Measurements from ENCODE around the gene PRKCE. TPM values are rescaled to one million over a fixed set of nuclear protein-coding genes. Genes with fewer than 3 reads are reported as not detected.

Gene PRKCE
- total RNA-seq, 2 donors from 2014 or later, result 21.7 to 26.9 TPM

DNA sequence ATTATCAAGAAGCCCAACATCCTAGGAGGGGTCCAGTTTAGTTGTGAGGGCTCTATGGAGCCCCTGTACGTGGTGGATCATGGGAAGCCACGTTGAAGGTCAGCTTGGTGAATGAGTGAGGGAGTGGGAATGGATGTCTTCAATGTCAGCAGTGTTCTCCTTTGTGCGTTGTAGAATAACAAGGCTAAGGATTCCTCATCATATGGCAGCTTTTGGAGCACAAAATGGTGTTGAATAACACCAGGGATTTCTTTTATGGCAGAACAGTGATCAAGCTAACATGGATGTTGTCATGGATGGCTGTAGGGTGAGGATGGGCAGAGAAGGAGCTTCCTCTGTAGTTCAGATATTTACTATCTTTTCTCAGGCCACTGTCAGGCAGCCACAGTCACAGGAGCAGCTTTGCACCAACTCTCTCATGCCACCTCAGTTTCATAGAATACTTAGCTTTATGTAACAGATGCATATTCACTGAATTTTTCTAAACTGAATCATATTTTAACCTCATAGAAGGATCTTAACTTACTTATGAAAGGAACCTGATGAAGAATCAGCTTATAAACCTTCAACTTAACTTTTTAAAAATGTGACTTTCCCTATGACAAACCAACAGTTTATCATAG, 361.3 kb downstream of the PRKCE start:
- intact Hi-C loops (cut with DNase I), result loop anchor here in 1 of 2 donors (5.0 kb wide), 2 partner anchors 355 to 445 kb away; no protein-coding TSS in a partner anchor

DNA sequence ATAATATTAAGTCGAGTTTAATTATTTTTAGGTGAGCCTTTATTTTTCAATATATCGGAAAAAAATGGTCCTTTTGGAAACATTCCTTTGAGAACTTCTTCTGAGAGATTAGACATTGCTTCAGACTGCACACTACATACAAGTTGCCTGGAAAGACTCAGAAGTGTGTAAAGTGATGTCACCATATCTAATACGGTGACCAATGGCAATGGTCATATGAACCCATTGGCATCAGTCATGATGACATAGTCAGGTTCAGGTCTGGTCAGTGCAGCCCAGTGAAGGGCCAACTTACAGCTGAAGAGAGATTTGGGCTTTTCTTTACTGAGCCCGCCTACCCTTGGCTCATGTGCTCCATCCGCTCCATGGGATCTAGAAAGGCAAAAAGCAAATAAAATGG, 362.3 kb downstream of the PRKCE start:
- intact Hi-C loops (cut with DNase I), result loop anchor here in 1 of 2 donors (5.0 kb wide), 2 partner anchors 354 to 444 kb away; no protein-coding TSS in a partner anchor
- DNase-seq (ENCODE audit: low spot score), result no peak

More for the DNA sequence above, 361.3 kb downstream of the PRKCE start:
- DNase-seq (ENCODE audit: low spot score), result no peak

DNA sequence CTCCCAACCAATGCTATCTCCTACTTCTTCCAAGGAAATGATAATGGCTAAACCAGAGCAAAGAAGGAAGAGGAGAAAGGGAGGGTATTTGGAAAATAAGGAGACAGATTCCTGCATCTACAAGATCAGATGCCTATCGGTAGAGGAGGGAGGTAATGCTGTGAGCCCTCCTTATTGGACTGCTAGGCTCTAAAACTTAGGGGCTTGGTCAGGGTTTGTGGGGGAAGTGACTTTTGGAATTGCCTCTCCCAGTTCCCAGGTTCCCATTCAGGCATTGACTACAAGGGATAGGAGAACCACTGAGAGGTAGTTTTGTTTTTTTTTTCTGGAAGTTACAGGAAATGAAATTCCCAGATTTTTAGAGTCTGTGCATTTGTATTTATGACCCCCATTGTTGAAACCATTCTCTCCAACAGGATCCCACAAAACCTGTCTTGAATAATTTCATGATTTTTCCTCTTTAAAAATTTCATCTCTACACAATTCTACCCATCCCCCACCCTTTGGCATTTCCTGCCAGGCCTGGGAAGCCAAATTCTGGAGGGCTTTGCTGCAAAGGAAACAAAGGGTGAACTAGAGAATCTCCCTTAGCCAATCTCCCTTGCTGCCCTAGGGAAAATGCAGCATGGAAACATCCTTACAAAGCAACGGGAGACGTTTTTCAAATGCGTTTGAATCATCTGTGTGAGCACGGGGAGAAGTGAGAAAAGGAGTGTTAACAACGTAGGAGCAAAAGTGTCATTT, 363.6 kb downstream of the PRKCE start:
- intact Hi-C loops (cut with DNase I), result loop anchor here in 1 of 2 donors (5.0 kb wide), 2 partner anchors 352 to 442 kb away; no protein-coding TSS in a partner anchor
- DNase-seq (ENCODE audit: low spot score), result no peak

DNA sequence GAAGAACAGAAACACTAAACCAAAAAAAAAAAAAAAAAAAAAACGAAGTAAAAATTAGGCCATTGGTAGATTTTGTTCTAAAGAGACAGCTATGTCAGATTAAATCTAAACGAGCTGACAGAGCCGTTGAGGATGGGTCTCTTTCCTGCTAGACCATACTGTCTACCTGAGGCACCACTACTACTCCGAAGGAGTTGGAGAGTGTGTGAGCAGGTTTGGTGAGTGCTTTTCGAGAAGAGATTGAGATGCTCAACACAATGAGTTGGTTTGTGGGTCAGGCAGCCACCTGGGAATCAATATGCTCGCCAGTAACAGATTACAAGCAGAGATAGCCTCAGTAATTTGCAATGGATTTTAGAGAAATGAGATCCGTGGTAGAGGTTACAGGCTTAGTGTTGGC, 364.2 kb downstream of the PRKCE start:
- intact Hi-C loops (cut with DNase I), result no loop called here
- DNase-seq (ENCODE audit: low spot score), result no peak

DNA sequence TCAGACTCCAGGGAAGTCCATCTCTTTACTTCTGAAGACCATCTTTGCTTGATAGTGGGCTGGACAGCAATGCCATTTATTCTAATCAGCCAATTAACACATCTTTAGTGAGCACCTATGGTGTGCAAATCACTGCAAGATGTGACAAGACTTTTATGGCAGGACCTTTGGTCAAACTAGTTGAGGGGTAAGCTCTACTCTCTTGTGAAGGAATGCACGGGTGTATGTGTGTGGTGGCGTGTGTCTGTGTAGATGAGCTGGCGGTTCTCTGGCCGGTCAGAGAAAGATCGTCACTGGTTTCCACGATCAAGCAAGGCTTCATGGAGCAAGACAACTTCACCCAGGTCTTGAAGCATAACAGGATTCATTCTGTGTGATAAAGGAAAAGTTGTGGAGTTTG, 364.6 kb downstream of the PRKCE start:
- DNase-seq (ENCODE audit: low spot score), result no peak
- intact Hi-C loops (cut with DNase I), result no loop called here

DNA sequence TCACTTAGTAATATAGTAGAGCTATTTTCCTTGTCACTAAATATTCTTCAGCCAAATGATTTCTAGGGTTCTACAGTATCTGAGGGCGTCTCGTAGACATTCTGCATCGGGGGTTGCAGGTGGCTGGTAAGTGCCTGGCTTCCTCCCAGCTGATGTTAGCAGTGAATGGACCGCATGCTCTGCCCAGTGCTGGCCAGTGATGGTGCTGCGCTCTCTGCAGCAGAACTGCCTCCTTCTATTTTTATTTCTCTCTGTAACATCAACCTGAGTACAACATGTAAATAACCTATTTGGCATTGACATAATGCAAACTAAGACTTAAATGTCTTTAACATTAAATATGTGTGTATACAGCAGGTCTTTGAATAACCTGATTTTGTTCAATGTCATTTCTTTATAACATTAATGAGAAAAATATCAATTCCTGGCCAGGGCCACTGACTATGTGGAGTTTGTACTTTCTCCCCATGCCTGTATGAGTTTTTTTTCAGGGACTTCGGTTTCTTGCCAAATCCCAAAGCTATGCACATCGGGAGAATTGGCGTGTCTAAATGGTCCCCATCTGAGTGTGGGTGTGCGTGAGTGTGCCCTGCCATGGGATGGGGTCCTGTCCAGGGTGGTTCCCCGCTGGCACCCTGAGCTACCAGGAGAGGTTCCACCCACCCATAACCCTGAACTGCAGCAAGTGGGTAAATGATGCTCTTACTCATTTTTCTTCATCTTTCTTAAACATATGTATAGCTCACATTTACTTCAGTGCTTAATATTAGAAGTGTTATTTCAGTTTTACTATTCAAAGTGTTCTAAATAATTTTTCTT, 367.5 kb downstream of the PRKCE start:
- intact Hi-C loops (cut with DNase I), result no loop called here
- no peak for DNase-seq (ENCODE audit: low spot score)

DNA sequence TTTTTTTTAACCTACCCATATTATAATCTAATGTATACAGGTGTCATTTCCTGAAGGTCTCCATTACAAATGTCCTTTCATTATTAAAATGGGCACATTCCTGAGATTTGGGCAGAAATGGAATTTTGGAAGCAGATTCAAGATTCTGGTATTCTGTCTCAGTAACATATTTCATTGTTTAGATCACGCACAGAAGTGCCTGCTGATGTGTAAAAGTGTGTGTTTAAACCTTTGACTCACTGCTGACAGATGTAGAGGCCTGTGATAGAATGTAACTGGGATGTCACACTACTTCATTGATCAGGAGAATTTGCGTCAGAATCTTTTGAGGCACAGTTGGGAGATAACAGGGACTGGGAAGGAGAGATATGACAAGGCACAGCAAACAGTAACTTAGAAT, 368.9 kb downstream of the PRKCE start:
- intact Hi-C loops (cut with DNase I), result no loop called here

DNA sequence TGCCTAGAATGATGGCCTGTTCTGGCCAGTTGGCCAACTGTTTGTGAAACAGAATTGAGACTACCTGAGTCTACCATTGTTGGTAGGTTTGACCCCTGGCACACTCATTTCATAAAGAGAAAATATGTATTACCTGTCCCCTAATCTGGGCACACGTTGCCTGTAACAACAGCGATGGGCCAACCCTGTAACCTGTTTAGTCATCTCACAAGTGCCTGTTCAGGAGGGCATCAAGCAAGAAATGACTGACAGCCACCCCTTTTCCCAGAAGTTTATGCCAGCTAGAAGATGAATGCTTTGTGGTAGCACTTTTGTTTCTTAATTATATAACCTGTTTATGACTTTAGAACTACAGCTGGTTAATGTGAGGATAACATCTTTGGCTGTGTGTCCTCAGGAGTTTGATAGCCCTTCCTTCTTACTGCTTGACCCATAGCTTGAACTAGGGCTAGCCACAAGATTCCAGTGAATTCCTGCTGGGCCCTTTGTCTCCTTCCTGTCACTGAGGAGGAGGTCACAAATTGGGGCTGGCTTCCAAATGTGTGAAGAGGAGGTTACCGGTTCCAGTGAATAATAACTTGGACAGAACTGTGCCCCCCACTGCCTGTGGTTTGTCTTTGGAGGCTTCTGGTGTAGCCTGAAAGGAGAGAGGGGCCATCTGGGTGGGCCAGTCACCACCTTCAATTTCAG, 371.8 kb downstream of the PRKCE start:
- DNase-seq (ENCODE audit: low spot score), result no peak
- intact Hi-C loops (cut with DNase I), result no loop called here

More for the DNA sequence above, 368.9 kb downstream of the PRKCE start:
- no peak for DNase-seq (ENCODE audit: low spot score)

DNA sequence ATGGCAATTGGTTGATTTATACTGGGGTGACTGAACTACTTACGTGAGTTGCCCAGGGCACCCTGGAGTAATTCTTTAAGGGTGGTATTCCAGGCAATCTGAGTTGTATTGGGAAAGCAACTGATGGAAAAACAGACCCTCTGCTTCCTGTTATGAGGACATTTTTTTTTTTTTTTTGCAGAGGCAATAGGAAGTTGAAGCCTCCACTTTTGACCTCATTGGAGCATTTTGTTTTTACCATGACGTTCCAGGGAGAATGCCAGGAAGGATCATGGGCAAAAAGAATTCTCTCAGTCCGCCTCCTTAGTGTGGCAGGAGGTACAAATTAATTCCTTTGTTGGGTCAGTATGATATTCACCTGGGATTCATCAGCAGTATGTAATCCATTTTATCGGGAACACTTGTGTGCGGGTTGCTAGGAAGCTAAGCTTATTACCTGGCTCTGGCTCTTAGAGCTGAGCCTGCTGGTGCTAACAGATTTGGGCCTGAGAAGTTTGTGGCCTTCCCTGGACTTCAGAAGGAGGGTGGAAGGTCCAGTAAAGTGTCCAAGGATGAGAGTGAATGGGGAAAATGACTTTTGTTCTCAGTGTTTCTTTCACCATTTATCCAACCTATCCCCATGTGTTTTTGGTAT, 372.8 kb downstream of the PRKCE start:
- DNase-seq (ENCODE audit: low spot score), result no peak
- intact Hi-C loops (cut with DNase I), result no loop called here

DNA sequence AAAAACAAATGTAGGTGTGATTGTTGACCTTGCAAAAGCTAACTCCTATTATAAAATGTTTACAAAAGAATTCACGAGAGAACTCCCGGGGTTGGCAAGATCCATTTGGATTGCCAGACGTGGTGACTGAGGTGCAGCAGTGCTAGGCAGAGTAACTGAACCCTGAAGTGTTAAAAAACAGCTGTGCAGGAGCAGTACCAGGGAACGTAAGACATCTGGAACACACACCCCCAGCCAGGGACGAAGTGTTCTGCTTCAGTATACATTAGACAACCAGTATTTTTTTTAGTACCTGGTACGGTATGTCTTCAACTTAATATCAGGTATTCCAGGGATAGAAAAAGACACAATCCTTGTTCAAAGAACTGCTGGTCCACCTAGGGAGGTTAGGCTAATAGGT, 373.6 kb downstream of the PRKCE start:
- DNase-seq (ENCODE audit: low spot score), result no peak
- intact Hi-C loops (cut with DNase I), result no loop called here

DNA sequence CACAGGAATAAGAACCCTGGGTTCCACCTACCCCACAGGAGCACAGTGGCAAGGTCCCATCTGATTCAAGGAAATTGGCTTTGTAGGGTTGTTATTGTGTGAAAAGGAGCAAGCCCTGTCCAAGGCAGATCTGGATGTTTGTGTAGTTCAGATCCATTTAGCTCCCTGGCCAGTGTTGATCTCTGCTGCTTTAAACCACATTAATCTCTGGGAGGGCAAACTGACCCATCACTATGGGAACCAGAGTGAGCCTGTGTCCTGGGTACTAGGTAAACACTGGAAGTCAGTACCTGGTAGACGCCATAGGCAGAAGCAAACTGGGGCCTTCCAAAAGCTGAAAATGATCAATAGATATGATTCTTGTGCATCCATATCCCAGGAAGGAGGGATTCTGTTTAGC, 374.2 kb downstream of the PRKCE start:
- intact Hi-C loops (cut with DNase I), result no loop called here
- DNase-seq (ENCODE audit: low spot score), result no peak

DNA sequence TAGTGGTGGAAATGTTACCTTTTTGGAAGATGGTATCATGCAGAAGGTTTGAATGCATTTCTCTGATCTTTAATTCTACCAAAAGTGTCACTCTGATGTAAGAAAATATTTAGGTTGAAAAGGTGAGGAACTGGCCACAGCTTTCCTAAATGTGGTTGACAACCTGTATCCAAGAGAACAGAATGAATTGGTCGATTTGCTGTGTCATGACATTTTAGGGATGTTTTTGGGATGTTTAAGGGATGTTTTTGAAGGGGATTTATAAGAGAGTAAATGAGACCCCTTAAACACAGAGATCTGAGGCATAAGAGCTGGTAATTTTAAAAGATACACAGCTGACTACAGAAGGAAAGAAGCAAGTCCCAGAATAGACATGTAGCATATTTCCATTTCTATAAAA, 375.0 kb downstream of the PRKCE start:
- intact Hi-C loops (cut with DNase I), result no loop called here
- DNase-seq (ENCODE audit: low spot score), result no peak

DNA sequence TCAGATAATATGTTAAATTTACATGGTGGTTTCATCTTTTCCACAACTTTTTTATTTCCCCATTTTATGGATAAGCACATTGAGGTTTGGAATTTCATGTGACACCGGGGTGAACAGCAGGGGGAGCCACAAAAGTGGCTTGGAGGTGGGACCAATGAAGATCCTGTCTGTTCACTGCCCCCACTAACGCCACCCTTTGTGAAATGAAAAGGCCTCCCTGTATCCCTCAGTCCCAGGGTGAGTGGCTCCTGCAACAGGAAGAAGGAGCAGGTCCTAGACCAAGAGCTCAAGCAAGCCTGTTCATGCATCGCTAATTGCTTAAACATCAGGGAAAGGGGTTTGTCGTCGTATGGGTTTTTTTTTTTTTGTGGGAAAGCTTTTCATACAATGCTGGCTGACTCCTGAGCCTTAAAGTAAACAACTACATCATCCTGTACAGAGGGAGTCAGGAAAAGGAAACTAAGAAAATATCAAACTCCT, 377.9 kb downstream of the PRKCE start:
- no peak for DNase-seq (ENCODE audit: low spot score)
- intact Hi-C loops (cut with DNase I), result no loop called here

DNA sequence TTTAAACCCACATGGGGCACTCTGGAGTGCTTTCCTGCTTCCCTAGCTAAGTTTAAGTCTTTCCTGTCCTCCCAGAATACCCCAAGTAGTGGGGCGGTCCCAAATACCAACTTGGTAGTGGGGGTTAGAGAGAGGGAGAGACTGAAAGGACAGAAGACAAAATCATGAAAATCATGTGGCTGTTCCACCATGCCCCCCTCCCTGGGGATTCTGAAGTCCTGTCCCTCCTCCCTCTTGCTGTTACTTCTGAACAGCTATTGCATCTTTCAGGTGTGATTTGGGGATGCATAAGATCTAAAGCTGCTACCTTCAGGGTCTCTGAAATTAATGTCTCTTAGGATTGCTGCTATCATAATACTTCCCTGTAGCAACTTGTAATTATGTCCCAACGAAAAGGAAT, 378.9 kb downstream of the PRKCE start:
- intact Hi-C loops (cut with DNase I), result no loop called here
- no peak for DNase-seq (ENCODE audit: low spot score)

DNA sequence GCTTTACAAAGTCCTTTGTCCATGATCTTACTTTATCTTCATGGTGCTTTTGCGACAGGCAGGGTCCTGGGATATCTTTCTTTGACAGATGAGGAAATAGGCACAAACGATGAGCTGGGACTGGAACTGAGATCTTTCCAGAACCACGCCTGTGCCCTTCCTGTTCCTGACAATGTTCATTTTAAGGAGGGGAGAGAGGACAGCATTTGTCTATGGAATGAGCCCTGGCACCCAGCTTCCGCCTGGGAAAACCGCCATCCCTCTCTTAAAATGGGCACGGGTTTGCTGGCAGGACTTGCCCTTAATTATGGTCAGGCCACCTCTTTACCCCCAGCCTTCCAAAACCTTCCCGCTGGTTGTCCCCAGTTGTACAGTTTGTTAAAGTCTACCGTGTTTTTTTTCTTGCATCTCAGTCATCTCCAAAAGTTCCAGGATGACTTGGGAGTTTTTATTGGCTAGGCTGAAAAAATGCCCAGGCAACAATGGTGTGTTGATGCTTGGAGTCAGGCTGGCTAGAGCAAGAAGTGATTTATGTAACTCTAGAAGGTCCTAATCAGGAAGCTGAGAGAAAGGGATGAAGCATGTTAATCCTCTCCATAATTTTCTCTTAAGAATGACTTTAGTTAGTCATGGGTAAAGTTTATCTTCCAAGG, 380.8 kb downstream of the PRKCE start:
- intact Hi-C loops (cut with DNase I), result no loop called here
- DNase-seq (ENCODE audit: low spot score), result no peak

DNA sequence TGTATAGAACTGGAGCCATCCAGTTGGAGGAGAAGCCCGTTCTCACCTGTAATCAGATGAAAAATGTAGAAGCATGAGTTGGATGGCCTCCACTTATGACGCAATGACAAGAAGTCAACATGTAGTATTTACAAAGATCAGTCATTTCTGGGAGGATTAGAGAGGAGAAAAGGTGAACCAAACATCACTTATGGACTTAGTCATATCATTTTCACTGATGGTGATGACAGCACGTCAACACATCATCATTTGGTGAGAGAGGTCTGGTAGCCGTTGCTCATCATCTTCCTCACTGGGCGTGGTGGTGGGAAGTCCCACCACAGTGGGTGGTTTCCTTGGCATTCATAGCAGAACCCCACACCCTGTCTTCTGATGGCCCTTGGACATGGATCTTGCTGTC, 381.5 kb downstream of the PRKCE start:
- no peak for DNase-seq (ENCODE audit: low spot score)
- intact Hi-C loops (cut with DNase I), result no loop called here

DNA sequence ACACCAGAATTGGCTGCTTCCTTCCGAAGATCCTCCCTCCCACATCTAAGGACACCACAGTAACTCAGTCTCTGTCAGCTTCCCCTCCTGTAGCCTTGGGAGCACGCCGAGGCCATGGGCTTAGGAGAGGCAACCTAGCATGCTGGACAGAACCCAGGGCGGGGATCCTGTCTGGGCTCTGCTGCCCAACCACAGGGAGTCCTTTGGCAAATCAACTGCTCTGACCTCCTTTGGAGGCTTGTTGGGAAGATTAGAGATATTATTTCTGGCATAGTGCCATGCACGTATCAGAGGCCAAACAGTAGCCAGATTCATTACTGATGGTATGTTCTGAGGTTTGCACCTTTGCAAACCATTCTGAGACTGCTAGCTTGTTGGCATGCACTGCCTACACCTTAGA, 383.1 kb downstream of the PRKCE start:
- DNase-seq (ENCODE audit: low spot score), result no peak

DNA sequence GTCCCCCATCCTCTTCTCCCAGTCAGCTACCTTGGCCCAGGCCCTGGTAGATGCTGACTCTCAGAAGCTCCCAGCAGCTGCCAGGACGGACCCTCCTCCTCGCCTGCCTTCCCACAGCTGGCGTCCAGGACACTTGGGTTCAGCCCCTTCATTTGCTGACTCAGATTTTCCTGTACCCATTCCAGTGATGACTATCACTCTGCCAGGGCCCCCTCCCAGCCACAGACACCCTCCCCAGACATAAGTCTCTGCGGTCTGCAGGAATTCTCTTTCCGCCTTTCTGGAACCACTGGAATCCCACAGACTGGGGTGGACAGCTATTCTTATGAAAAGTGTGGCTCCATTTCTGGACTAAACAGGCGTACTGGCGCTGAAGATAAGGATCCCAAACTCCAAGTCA, 385.5 kb downstream of the PRKCE start:
- DNase-seq (ENCODE audit: low spot score), result peak; percentile 82
- intact Hi-C loops (cut with DNase I), result no loop called here

More for the DNA sequence above, 383.1 kb downstream of the PRKCE start:
- intact Hi-C loops (cut with DNase I), result no loop called here

All from posterior vena cava (tissue), 2 donors.